Neutrophil (primary cell): Measurements from ENCODE around the gene CNMD.

Source experiments
- H3K27ac ChIP-seq: fragments of 200-600 bp; sonication (generic); 2 replicates; pipeline ENCODE4 v1.5.1; 2016; ENCODE audit warnings: mild to moderate bottlenecking, moderate library complexity
- H3K27me3 ChIP-seq: fragments of 200-600 bp; sonication (generic); 2 replicates; pipeline ENCODE4 v1.6.0; 2016; ENCODE audit warnings: mild to moderate bottlenecking
- H3K36me3 ChIP-seq: fragments of 200-600 bp; sonication (generic); 2 replicates; pipeline ENCODE4 v1.5.1; 2017
- H3K4me1 ChIP-seq, 2 experiments: fragments of 200-600 bp in 1 of 2; sonication (generic) in 1 of 2; 1 replicate in 1 of 2; 2 replicates in 1 of 2; pipeline versions ENCODE4 v1.5.1 to v1.6.1; 2013 to 2016; ENCODE audit warnings: low read depth in 1 of 2, low read length in 1 of 2, mild to moderate bottlenecking in 1 of 2, moderate library complexity in 1 of 2; ENCODE audit not compliant: control insufficient read depth in 1 of 2, insufficient read depth in 1 of 2
- H3K4me3 ChIP-seq, 2 experiments: fragments of 200-600 bp in 1 of 2; sonication (generic) in 1 of 2; 1 replicate in 1 of 2; 2 replicates in 1 of 2; pipeline ENCODE4 v1.5.1; 2013 to 2016; ENCODE audit warnings: low read depth in 1 of 2, low read length in 1 of 2, mild to moderate bottlenecking in 1 of 2, moderate library complexity in 1 of 2
- H3K9me3 ChIP-seq: fragments of 200-600 bp; sonication (generic); 2 replicates; pipeline ENCODE4 v1.5.1; 2016
- TF ChIP-seq, protein P1 (sequence below): fragments of 200-600 bp; sonication (generic); IDR thresholded peaks from 2 replicates; pipeline ENCODE4 v1.5.1; 2016; ENCODE audit warnings: antibody characterized with exemption

Gene CNMD

DNA sequence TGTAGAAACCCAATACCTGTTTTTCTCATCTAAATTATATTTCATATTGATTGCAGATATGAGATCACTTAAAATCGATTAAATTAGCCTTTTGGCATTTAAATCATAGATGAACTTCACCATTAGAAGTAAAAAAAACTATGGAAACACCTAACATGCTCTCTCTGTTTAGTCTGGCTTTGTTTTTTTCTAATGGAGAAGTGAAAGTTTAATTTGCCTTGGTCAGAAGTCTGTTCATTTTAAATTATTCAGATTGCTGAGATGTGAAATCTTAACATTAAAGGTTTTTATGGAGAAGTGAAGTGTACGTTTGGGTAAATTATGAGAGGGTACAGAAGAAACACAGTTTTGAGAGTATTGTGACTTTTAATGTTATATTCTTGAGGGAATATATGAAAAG lies 80.3 kb downstream of the CNMD start:
- H3K9me3 ChIP-seq = no peaks in the 10 kb centered on the region
- H3K4me1 ChIP-seq = no peaks in the 10 kb centered on the region
- H3K27me3 ChIP-seq = no peaks in the 10 kb centered on the region
- no peak overlapping the region for H3K4me3 ChIP-seq
- TF ChIP-seq, protein P1, sequence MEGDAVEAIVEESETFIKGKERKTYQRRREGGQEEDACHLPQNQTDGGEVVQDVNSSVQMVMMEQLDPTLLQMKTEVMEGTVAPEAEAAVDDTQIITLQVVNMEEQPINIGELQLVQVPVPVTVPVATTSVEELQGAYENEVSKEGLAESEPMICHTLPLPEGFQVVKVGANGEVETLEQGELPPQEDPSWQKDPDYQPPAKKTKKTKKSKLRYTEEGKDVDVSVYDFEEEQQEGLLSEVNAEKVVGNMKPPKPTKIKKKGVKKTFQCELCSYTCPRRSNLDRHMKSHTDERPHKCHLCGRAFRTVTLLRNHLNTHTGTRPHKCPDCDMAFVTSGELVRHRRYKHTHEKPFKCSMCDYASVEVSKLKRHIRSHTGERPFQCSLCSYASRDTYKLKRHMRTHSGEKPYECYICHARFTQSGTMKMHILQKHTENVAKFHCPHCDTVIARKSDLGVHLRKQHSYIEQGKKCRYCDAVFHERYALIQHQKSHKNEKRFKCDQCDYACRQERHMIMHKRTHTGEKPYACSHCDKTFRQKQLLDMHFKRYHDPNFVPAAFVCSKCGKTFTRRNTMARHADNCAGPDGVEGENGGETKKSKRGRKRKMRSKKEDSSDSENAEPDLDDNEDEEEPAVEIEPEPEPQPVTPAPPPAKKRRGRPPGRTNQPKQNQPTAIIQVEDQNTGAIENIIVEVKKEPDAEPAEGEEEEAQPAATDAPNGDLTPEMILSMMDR = no peak
- H3K36me3 ChIP-seq = peaks cover 47% of the 10 kb centered on the region
- no peak overlapping the region for H3K27ac ChIP-seq
